GM23338 (cell line): ENCODE measurements around the gene ERC2.

Source experiments
- CREB1 ChIP-seq: fragments of 250-450 bp; sonication (Bioruptor Pico); IDR thresholded peaks from 2 replicates; pipeline ENCODE4 v1.5.0; 2020; ENCODE audit warnings: low read depth, mild to moderate bottlenecking, moderate library complexity
- EZH2phosphoT487 ChIP-seq: fragments of 200-600 bp; sonication (generic); IDR thresholded peaks from one replicate; pipeline ENCODE4 v1.8.1; 2018; ENCODE audit warnings: antibody characterized with exemption; ENCODE audit not compliant: unreplicated experiment
- NANOG ChIP-seq: IDR thresholded peaks from 2 replicates; pipeline ENCODE4 v1.6.1; 2016; ENCODE audit warnings: antibody characterized with exemption, borderline replicate concordance
- POLR2AphosphoS5 ChIP-seq: IDR thresholded peaks from 2 replicates; pipeline ENCODE4 v1.6.1; 2016; ENCODE audit warnings: antibody characterized with exemption, low read depth
- ZNF114 ChIP-seq: fragments of 250-450 bp; sonication (Bioruptor Pico); IDR thresholded peaks from 2 replicates; pipeline ENCODE4 v1.5.0; 2020; ENCODE audit warnings: mild to moderate bottlenecking, moderate library complexity
- TF ChIP-seq, protein P1 (sequence below), 2 experiments: fragments of 200-600 bp in 1 of 2; sonication (generic) in 1 of 2; conservative IDR thresholded peaks; 2 replicates each; pipeline versions ENCODE4 v1.5.1 to v1.6.1; 2016 to 2017; ENCODE audit warnings: antibody characterized with exemption in 2 of 2, low read depth in 2 of 2, mild to moderate bottlenecking in 2 of 2, moderate library complexity in 1 of 2
- TF ChIP-seq, protein P2 (sequence below): IDR thresholded peaks from 2 replicates; pipeline ENCODE4 v1.6.1; 2016; ENCODE audit warnings: antibody characterized with exemption
- TF ChIP-seq, protein P3 (sequence below): IDR thresholded peaks from one replicate; pipeline ENCODE4 v1.6.1; 2018; ENCODE audit warnings: antibody characterized with exemption; ENCODE audit not compliant: unreplicated experiment

DNA sequence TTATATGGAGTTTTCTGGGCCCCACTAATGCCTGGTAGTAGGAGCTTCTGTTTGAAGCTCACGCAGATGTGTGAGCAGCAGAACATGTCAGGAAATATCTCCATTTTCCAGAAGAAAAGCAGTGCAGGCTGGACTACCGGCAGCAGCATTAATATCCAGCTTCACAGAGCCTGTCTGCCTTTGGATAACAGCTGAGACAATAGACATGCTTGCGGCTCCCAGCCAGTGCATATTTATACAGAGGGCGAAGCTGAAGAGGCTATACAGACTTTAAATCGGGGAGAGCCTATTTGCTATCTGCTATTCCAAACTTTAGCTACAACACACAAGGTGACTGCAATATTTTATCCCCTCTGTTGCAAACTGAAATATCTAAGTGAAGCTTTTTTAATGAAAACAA lies 731.1 kb downstream of the ERC2 start:
- TF ChIP-seq, protein P1, sequence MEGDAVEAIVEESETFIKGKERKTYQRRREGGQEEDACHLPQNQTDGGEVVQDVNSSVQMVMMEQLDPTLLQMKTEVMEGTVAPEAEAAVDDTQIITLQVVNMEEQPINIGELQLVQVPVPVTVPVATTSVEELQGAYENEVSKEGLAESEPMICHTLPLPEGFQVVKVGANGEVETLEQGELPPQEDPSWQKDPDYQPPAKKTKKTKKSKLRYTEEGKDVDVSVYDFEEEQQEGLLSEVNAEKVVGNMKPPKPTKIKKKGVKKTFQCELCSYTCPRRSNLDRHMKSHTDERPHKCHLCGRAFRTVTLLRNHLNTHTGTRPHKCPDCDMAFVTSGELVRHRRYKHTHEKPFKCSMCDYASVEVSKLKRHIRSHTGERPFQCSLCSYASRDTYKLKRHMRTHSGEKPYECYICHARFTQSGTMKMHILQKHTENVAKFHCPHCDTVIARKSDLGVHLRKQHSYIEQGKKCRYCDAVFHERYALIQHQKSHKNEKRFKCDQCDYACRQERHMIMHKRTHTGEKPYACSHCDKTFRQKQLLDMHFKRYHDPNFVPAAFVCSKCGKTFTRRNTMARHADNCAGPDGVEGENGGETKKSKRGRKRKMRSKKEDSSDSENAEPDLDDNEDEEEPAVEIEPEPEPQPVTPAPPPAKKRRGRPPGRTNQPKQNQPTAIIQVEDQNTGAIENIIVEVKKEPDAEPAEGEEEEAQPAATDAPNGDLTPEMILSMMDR (conservative IDR thresholded peaks at IDR 0.05; ENCODE audit: low read depth in 2 of 2), result no peak
- no peak for TF ChIP-seq POLR2AphosphoS5
- TF ChIP-seq, protein P2, sequence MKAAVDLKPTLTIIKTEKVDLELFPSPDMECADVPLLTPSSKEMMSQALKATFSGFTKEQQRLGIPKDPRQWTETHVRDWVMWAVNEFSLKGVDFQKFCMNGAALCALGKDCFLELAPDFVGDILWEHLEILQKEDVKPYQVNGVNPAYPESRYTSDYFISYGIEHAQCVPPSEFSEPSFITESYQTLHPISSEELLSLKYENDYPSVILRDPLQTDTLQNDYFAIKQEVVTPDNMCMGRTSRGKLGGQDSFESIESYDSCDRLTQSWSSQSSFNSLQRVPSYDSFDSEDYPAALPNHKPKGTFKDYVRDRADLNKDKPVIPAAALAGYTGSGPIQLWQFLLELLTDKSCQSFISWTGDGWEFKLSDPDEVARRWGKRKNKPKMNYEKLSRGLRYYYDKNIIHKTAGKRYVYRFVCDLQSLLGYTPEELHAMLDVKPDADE, result no peak
- TF ChIP-seq NANOG, result no peak
- no peak for TF ChIP-seq ZNF114 (CRISPR knock-in tag)
- no peak for TF ChIP-seq CREB1 (CRISPR knock-in tag)
- TF ChIP-seq EZH2phosphoT487, result no peak
- TF ChIP-seq, protein P3, sequence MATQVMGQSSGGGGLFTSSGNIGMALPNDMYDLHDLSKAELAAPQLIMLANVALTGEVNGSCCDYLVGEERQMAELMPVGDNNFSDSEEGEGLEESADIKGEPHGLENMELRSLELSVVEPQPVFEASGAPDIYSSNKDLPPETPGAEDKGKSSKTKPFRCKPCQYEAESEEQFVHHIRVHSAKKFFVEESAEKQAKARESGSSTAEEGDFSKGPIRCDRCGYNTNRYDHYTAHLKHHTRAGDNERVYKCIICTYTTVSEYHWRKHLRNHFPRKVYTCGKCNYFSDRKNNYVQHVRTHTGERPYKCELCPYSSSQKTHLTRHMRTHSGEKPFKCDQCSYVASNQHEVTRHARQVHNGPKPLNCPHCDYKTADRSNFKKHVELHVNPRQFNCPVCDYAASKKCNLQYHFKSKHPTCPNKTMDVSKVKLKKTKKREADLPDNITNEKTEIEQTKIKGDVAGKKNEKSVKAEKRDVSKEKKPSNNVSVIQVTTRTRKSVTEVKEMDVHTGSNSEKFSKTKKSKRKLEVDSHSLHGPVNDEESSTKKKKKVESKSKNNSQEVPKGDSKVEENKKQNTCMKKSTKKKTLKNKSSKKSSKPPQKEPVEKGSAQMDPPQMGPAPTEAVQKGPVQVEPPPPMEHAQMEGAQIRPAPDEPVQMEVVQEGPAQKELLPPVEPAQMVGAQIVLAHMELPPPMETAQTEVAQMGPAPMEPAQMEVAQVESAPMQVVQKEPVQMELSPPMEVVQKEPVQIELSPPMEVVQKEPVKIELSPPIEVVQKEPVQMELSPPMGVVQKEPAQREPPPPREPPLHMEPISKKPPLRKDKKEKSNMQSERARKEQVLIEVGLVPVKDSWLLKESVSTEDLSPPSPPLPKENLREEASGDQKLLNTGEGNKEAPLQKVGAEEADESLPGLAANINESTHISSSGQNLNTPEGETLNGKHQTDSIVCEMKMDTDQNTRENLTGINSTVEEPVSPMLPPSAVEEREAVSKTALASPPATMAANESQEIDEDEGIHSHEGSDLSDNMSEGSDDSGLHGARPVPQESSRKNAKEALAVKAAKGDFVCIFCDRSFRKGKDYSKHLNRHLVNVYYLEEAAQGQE, result no peak
